Ramos (cell line): ENCODE data around the gene CAMK2A.

Experiments
- in situ Hi-C: fragments of 300-500 bp; cut with MboI; formaldehyde crosslinking; loops from one replicate; pipeline ENCODE4 v1.14.3; 2022; ENCODE audit warnings: low sequenced_read_pairs; ENCODE audit not compliant: unreplicated experiment

CAMK2A gene

DNA sequence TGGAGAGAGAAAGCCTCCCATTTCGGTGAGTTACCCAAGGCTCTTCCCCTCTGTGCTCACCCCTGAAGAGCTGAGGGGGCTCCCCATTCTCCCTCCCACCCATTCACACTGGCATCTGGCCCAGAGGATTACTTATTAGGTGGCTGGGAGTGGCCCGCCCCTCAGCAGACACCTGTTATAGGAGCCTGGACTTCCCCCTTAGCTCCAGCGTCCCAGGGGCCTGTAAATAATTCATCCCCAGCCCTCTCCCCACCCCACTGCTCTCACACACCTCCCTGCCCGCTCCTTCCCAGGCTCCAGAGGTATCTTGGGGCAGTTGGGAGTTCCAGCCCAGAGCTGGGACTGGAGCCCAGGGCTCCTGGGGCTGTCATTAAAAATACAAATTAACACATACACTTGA lies 111.3 kb downstream of the CAMK2A start:
- in situ Hi-C loops = no loop called here

DNA sequence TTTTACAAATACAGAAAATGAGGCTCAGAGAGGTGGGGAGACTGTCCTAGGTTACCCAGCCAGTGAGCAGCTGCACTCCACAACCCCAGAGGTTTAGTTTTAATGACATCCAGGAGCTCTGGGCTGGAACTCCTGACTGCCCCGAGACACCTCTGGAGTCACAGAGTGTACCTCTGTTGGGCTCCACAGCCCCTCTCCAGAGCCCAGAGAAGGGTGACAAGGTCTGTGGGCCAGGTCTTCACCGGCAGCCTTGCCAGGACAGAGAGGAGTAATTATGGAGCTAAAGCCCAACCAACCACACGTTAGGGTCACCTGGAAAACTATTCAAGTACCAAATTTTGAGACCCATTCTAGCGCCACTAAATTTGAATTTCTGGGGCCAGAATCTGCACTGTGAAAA lies 111.9 kb downstream of the CAMK2A start:
- in situ Hi-C loops = no loop called here

DNA sequence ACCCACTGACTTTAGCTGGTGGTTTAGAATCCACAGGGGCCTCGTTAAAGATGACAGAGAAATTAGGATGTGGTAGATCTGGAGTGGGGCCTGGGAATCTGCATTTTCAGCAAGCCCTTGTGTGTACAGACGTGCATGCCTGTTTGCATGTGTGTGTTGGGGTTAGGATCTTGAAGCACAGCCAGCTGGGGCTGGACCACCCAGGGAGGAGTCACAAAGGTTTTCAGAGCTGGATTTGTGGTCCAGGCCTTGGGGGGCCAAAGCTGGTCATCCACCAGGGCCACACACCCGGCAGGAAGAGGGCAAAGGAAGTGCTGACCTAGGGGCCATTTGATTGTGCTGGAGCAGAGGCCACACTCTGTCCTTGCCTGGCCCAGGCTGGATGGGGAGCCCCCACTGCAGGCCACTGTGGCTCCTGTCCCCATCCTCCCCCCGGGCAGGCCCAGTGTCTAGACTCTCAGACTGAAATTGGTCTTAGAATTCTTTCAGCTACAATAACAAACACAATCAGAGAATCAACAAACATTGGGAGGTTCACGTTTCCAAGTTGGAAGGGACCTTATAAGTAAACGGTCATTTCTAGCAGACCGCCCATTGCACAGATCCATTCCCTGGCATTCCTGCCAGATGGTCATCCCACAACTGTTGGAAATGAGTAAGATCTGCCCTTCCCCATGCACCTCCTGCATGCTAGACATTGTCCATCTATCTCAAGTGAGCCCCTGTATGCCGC lies 112.7 kb downstream of the CAMK2A start:
- in situ Hi-C loops = no loop called here

DNA sequence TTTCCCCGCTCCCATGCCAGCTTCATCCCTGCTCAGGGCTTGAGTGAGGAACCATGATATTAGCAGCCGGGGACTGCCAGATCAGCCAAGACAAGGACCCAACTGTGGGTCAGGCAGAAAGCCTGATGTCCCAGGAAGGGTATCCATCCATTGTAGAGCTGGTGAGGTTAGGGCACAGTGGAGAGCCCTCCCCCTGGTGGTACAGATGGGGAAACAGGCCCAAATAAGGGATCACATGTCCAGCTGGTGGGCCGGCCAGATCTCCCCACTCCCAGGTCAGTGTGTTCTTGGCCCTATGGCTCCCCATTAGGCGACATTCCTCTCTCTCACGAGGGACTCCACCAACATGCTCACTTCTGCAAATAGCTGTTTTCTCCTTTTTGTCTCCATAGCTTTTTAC lies 114.0 kb downstream of the CAMK2A start:
- in situ Hi-C loops = no loop called here

DNA sequence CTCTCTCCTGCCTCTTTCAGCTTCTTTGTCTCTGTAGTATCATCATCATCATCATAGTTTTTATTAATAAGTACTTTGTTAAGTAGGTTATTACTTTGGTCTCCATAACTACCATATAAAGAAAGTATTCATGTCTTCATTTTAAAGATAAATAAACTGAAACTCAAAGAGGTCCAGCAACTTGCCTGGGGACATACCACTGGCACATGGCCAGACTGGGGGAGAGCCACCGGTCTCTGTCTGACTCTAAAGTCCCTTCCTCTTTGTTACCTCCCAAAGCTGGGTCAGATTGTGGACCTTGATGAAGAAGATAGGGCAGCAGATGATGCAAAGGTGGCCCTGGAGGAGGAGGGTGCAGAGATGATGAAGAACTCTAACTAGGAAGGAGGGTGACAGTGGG lies 114.5 kb downstream of the CAMK2A start:
- in situ Hi-C loops = no loop called here

DNA sequence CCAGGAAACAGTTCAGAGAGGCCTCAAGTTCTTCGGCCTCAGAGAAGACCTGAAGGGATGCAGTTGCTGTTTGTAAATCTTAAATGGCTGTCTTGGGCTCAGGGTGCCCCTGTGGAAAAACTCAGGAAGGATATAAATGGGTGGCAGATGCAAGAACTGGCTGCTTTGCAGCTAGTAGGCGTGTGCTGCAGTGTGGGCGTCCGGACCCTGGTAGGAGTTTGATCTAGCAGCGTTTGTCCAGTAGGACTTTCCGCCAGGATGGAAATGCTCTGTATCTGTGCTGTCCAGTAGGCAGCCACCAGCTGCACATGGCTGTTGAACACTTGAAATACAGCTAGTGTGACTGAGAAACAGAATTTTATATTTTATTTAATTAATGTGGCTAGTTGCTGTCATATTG lies 115.3 kb downstream of the CAMK2A start:
- in situ Hi-C loops = no loop called here

DNA sequence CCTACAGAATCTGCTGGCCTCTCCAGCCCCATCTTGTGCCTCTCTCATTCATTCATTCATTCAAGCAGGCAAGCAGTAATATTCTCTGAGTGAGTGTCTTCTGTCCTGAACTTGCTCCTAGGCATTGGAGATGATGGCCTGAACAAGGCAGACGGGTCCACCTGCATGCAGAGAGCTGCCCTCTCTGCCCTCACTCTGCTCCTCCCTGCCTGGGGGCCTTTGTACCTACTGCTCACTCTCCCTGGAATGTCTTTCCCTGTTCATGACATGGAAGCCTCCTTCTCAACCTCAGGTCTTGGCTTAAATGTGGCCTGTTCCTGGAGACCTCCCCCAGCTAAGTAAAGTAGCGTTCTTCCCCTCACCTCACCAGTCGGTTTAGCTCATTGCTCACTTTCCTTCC lies 116.4 kb downstream of the CAMK2A start:
- in situ Hi-C loops = no loop called here

DNA sequence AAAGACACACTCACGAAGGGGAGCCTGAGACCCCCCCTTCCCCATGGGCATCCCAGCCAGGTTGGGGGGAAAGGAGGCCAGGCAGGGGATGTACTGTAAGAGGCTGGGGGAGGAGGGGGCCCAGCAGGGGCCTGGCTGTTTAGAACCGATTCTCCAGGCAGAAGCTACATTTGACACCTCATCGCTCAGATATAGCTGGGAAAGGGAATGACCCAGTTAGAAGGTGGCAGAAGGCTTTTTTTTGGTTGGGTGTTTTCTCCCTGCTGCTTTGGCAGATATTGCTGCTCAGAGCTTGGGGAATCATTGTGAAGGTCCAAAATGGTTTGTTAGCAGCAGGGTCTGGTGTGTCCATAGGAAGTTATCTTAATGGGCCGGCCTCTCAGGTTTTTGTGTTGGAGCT lies 117.0 kb downstream of the CAMK2A start:
- in situ Hi-C loops = no loop called here

DNA sequence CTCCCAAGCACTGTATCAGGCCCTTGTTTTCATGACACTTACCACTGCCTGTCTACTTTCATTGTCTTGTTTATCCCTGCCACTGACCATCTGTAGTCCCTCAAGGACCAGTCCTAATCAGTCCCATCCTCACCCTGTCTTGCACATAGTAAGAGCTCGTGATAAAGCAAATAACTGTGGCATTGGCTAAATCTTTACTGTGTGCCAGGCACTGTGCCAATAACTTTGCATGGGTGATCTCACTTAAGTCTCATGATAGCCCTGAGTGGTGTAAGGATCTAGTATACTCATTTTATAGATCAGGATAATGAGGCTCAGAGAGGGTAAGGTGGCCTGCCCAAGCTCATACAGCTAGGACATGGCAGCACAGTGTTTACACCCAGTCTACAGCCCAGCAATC lies 117.4 kb downstream of the CAMK2A start:
- in situ Hi-C loops = no loop called here
